Measurements from ENCODE around the gene BLNK.

BLNK gene

GRCh38 chr10:96176985-96177384, 94.4 kb downstream of the BLNK start:
- no peak for DNase-seq (ENCODE audit: extremely low read depth, low read depth)

GRCh38 chr10:96172666-96173065, 98.7 kb downstream of the BLNK start:
- DNase-seq (ENCODE audit: extremely low read depth, low read depth) = no peak
- TF ChIP-seq CTCF (IDR thresholded peaks at IDR 0.05; ENCODE audit: low read depth, low read length) = no peak

More at GRCh38 chr10:96176985-96177384, 94.4 kb downstream of the BLNK start:
- TF ChIP-seq CTCF (IDR thresholded peaks at IDR 0.05; ENCODE audit: low read depth, low read length) = no peak

GRCh38 chr10:96170230-96170629, 101.1 kb downstream of the BLNK start:
- no peak for DNase-seq (ENCODE audit: extremely low read depth, low read depth)
- TF ChIP-seq CTCF (IDR thresholded peaks at IDR 0.05; ENCODE audit: low read depth, low read length) = no peak

- DNase-seq (ENCODE audit: extremely low read depth, low read depth) = no peak
- TF ChIP-seq CTCF (IDR thresholded peaks at IDR 0.05; ENCODE audit: low read depth, low read length) = no peak
Measured at GRCh38 chr10:96168546-96168945, 102.8 kb downstream of the BLNK start.

GRCh38 chr10:96165726-96166125, 105.6 kb downstream of the BLNK start:
- no peak for DNase-seq (ENCODE audit: extremely low read depth, low read depth)
- TF ChIP-seq CTCF (IDR thresholded peaks at IDR 0.05; ENCODE audit: low read depth, low read length) = no peak

- DNase-seq (ENCODE audit: extremely low read depth, low read depth) = no peak
- no peak for TF ChIP-seq CTCF (IDR thresholded peaks at IDR 0.05; ENCODE audit: low read depth, low read length)
Measured at GRCh38 chr10:96153070-96153469, 118.3 kb downstream of the BLNK start.

- DNase-seq (ENCODE audit: extremely low read depth, low read depth) = no peak
- no peak for TF ChIP-seq CTCF (IDR thresholded peaks at IDR 0.05; ENCODE audit: low read depth, low read length)
Measured at GRCh38 chr10:96152437-96152836, 118.9 kb downstream of the BLNK start.

Data from AG09319 (cell line).